ENCODE measurements around the gene PIGS. TPM values are rescaled to one million over a fixed set of nuclear protein-coding genes. Genes with fewer than 3 reads are reported as not detected.
"Not testable (repeated sequence)": the region's sequence is repeated elsewhere in the genome, so short reads cannot be mapped to it uniquely, and the experiment has no call there.

PIGS gene
- total RNA-seq, 1 experiment from 2014 or later = 64.2 TPM

GRCh38 chr17:28523876-28524275 lies 47.4 kb downstream of the PIGS start:
- POLR2A ChIA-PET (ENCODE audit: unreplicated experiment) = no interaction called here
- peaks cover 32% of the 10 kb centered on the region for H3K4me1 ChIP-seq (replicated peaks; ENCODE audit: insufficient read depth)
- intact Hi-C loops (cut with micrococcal nuclease; ENCODE audit: unreplicated experiment) = no loop called here
- no peak overlapping the region for H3K4me3 ChIP-seq
- H3K79me2 ChIP-seq (ENCODE audit: low read depth) = no peaks in the 10 kb centered on the region
- no peak for DNase-seq
- H3K27ac ChIP-seq = no peak overlapping the region
- H3K27me3 ChIP-seq (ENCODE audit: insufficient read depth, low read depth) = no peaks in the 10 kb centered on the region; the same call in 1 of the 2 replicates
- CTCF ChIA-PET = no interaction called here
- H3F3A ChIP-seq (ENCODE audit: insufficient read depth, low read depth) = peaks cover 5% of the 10 kb centered on the region; the same call in 1 of the 2 replicates
- no peaks in the 10 kb centered on the region for H3K9me3 ChIP-seq (ENCODE audit: insufficient read depth, low read depth)
- TF ChIP-seq EZH2 (IDR thresholded peaks at IDR 0.05; ENCODE audit: low read depth) = no peak
- TF ChIP-seq CTCF (conservative IDR thresholded peaks at IDR 0.05) = no peak
- no peak overlapping the region for H3K4me2 ChIP-seq
- H3K36me3 ChIP-seq (ENCODE audit: low read depth) = no peaks in the 10 kb centered on the region
- BruUV-seq (replicated peaks) = no TSS peak
- H2AFZ ChIP-seq = no peak overlapping the region
- no peaks in the 10 kb centered on the region for H3K9me2 ChIP-seq (ENCODE audit: insufficient read depth)
- H4K20me1 ChIP-seq (ENCODE audit: insufficient read depth) = no peaks in the 10 kb centered on the region

- H4K20me1 ChIP-seq (ENCODE audit: insufficient read depth) = no peaks in the 10 kb centered on the region
- no peak overlapping the region for H3K4me3 ChIP-seq
- H3K36me3 ChIP-seq (ENCODE audit: low read depth) = no peaks in the 10 kb centered on the region
- no peak overlapping the region for H2AFZ ChIP-seq
- no peaks in the 10 kb centered on the region for H3K9me2 ChIP-seq (ENCODE audit: insufficient read depth)
- no peak overlapping the region for H3K27ac ChIP-seq
- BruUV-seq (replicated peaks) = no TSS peak
- H3K9me3 ChIP-seq (ENCODE audit: insufficient read depth, low read depth) = no peaks in the 10 kb centered on the region
- no peak for TF ChIP-seq EZH2 (IDR thresholded peaks at IDR 0.05; ENCODE audit: low read depth)
- no peak for TF ChIP-seq CTCF (conservative IDR thresholded peaks at IDR 0.05)
- peaks cover 29% of the 10 kb centered on the region for H3K4me1 ChIP-seq (replicated peaks; ENCODE audit: insufficient read depth)
- CTCF ChIA-PET = no interaction called here
- intact Hi-C loops (cut with micrococcal nuclease; ENCODE audit: unreplicated experiment) = no loop called here
- no peak for DNase-seq
- no peak overlapping the region for H3K4me2 ChIP-seq
- POLR2A ChIA-PET (ENCODE audit: unreplicated experiment) = no interaction called here
- no peaks in the 10 kb centered on the region for H3K79me2 ChIP-seq (ENCODE audit: low read depth)
- H3F3A ChIP-seq (ENCODE audit: insufficient read depth, low read depth) = peaks cover 5% of the 10 kb centered on the region; the same call in 1 of the 2 replicates
- no peaks in the 10 kb centered on the region; the same call in 1 of the 2 replicates for H3K27me3 ChIP-seq (ENCODE audit: insufficient read depth, low read depth)
These were observed 48.1 kb downstream of the PIGS start for GRCh38 chr17:28523186-28523585.

- intact Hi-C loops (cut with micrococcal nuclease; ENCODE audit: unreplicated experiment); DNase-seq; H3K4me3 ChIP-seq; H3K36me3 ChIP-seq (ENCODE audit: low read depth); H3K4me2 ChIP-seq; H3K79me2 ChIP-seq (ENCODE audit: low read depth); H3K9me2 ChIP-seq (ENCODE audit: insufficient read depth); H3K27ac ChIP-seq; H2AFZ ChIP-seq; H4K20me1 ChIP-seq (ENCODE audit: insufficient read depth); H3K9me3 ChIP-seq (ENCODE audit: insufficient read depth, low read depth); H3F3A ChIP-seq (ENCODE audit: insufficient read depth, low read depth); POLR2A ChIA-PET (ENCODE audit: unreplicated experiment); H3K27me3 ChIP-seq (ENCODE audit: insufficient read depth, low read depth); BruUV-seq (replicated peaks): not testable (repeated sequence)
- CTCF ChIA-PET = interaction anchor here (0.7 kb wide), 1 partner anchor 30 kb away, joined by 5 read pairs; no protein-coding TSS in a partner anchor
- H3K4me1 ChIP-seq (replicated peaks; ENCODE audit: insufficient read depth) = peaks cover 20% of the 10 kb centered on the region
These were observed 49.0 kb downstream of the PIGS start for GRCh38 chr17:28522281-28522680.

All from PC-9 (cell line).